ENCODE results near the gene HSD17B1. TPM values are rescaled to one million over a fixed set of nuclear protein-coding genes. Genes with fewer than 3 reads are reported as not detected.

HSD17B1 gene
- total and polyA plus RNA-seq, 2 of the 13 experiments (the other 11 are each of a cell fraction or from before 2014, with no cell fraction given), result 0.54 to 0.93 TPM

- TF ChIP-seq MED13 (CRISPR knock-in tag; IDR thresholded peaks at IDR 0.05) (peak; percentile 83; the same call in 1 of the 2 replicates), ZNF367 (CRISPR knock-in tag; IDR thresholded peaks at IDR 0.05; ENCODE audit: borderline replicate concordance) (peak; percentile 33; the same call in 1 of the 2 replicates), ZNF724P (CRISPR knock-in tag; IDR thresholded peaks at IDR 0.05; ENCODE audit: borderline replicate concordance) (no peak), ZNF530 (CRISPR knock-in tag; IDR thresholded peaks at IDR 0.05; ENCODE audit: low read depth) (no peak), ZNF713 (CRISPR knock-in tag; IDR thresholded peaks at IDR 0.05) (peak; percentile 75; the same call in 1 of the 2 replicates), HNRNPK (IDR thresholded peaks at IDR 0.05; ENCODE audit: low read depth, low read length, poor library complexity, severe bottlenecking) (no peak), SMARCC2 (IDR thresholded peaks at IDR 0.05) (no peak), CEBPZ (IDR thresholded peaks at IDR 0.05; ENCODE audit: low read length) (no peak), MXD4 (CRISPR knock-in tag; IDR thresholded peaks at IDR 0.05) (peak; percentile 51), ZNF747 (CRISPR knock-in tag; IDR thresholded peaks at IDR 0.05; ENCODE audit: borderline replicate concordance) (peak; percentile 90; the same call in 1 of the 2 replicates), TFE3 (CRISPR knock-in tag; IDR thresholded peaks at IDR 0.05) (peak; percentile 80), ZNF557 (CRISPR knock-in tag; IDR thresholded peaks at IDR 0.05) (no peak), SNAPC5 (CRISPR knock-in tag; IDR thresholded peaks at IDR 0.05; ENCODE audit: borderline replicate concordance) (no peak), ZNF790 (CRISPR knock-in tag; IDR thresholded peaks at IDR 0.05; ENCODE audit: borderline replicate concordance) (peak; percentile 93; the same call in 1 of the 2 replicates), RAD21 (CRISPR knock-in tag; IDR thresholded peaks at IDR 0.05) (no peak; the same call in 1 of the 2 replicates), FOXK2 (IDR thresholded peaks at IDR 0.05) (peak; percentile 63; the same call in 1 of the 2 replicates), GRHL1 (CRISPR knock-in tag; conservative IDR thresholded peaks at IDR 0.05) (no peak), ZNF775 (CRISPR knock-in tag; IDR thresholded peaks at IDR 0.05; ENCODE audit: borderline replicate concordance) (no peak; the same call in 1 of the 2 replicates), PRMT3 (CRISPR knock-in tag; IDR thresholded peaks at IDR 0.05; ENCODE audit: borderline replicate concordance, low read depth) (no peak; the same call in 1 of the 2 replicates), ZFY (CRISPR knock-in tag; IDR thresholded peaks at IDR 0.05) (no peak; the same call in 1 of the 2 replicates), ZIK1 (CRISPR knock-in tag; IDR thresholded peaks at IDR 0.05; ENCODE audit: borderline replicate concordance, low read depth) (no peak), KLF6 (CRISPR knock-in tag; IDR thresholded peaks at IDR 0.05) (peak; percentile 82)
- TF ChIP-seq, protein P1, sequence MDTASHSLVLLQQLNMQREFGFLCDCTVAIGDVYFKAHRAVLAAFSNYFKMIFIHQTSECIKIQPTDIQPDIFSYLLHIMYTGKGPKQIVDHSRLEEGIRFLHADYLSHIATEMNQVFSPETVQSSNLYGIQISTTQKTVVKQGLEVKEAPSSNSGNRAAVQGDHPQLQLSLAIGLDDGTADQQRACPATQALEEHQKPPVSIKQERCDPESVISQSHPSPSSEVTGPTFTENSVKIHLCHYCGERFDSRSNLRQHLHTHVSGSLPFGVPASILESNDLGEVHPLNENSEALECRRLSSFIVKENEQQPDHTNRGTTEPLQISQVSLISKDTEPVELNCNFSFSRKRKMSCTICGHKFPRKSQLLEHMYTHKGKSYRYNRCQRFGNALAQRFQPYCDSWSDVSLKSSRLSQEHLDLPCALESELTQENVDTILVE (CRISPR knock-in tag; IDR thresholded peaks at IDR 0.05), result peak; percentile 91; the same call in 1 of the 2 replicates
These were observed 9.2 kb downstream of the HSD17B1 start, which contains the start of gene COASY (continued) for GRCh38 chr17:42561897-42562387.
